ENCODE measurements around the gene SIVA1.

SIVA1 gene

DNA sequence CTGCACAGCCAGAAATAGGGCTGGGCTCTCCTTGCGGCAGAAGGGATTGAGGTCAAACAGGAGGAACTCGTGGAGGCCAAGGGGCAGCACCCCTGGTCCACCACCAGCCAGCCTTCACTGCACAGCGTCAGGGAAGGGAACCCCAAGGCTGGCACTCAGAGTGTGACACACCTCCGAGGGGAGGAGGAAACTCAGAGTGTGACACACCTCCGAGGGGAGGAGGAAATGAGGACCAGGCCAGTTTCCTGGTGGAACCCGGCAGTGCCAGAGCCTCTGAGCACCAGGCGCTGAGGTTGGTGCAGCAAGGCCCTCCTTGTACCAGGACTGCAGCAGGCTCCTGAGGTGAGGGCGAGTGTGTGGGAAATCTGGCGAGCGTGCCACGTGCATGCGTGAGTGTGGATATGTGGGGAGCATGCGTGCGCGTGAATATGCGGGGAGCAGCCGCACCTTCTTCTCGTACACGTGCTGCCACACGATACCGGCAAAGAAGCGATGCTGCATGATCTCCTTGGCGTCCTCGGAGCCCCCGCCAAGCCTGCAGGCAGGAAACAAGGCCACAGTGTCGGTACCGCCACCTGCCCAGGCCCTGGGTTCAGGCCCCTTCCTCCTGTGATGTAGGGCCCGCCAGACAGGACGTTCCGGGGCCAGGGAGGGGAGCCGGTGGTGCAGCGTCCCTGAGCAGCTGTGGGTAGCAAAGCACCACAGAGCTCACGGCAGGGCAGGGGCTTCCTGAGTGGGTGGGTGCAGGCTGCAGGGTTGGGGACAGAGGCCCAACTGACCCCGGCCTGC lies 19.2 kb downstream of the SIVA1 start:
- no peak for DNase-seq

DNA sequence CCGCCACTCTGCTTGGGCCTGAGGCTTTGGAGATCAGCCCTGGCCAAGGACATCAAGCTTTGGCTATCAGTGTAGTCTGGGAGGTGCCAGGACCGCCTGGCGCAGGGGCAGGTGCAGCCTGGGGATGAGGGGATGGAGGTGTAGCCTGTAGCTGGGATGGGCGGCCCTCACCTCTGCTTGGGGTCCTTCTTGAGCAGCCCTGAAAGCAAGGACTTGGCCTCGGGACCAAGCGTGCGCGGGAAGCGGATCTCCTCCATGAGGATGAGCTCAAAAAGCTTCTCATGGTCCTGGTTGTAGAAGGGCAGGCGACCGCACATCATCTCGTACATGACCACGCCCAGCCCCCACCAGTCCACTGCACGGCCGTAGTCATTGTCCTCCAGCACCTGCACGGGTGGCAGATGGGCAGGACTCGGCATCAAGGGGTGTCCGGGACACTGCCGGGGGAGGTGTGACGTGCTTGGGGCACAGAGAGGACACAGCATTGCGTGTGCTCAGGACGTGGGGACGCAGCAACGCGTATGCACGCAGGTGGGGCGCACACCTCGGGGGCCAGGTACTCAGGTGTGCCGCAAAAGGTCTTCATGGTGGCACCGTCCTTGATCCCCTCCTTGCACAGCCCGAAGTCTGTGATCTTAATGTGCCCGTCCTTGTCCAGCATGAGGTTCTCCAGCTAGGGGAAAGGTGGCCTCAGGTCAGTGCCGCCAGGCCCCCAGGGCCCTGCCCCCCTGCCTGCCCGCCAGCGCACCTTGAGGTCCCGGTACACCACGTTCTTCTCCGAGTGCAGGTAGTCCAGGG lies 20.0 kb downstream of the SIVA1 start:
- DNase-seq: no peak

DNA sequence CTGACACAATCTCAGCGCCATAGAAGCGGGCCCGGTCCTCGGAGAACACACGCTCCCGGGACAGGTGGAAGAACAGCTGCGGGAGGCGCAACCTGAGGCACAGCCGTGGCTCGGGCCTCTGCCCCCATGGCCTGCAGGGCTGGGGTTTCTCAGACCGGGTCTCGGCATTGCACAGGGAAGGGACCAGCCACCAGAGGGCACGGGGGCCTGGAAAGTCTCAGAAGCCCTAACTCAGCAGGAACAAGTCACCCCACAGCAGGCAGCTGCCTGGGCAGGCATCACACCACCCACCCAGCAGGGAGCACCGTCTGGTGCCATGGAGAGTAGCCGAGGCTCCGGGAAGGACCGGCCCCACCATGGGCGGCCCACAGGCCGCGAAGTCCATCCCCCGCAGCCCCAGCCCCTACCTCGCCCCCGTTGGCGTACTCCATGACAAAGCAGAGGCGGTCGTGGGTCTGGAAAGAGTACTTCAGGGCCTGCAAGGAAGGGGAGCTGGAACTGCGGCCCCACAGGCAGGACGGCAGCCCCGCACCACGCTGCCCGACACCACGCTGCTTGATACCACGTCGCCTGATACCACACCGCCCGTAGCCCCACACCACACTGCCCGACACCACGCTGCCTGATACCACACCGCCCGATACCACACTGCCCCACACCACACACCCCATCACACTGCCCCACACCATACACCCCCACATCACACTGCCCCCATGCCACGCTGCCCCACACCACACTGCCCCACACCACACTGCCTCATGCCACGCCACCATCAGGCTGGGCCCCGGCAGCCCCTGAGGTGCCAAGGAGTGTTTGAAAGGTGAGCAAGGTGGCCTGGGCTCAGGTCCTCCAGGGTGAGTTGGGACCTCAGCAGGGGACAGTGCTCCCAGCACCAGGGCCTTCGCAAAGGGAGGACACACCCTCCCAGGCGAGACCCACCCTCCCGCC lies 20.8 kb downstream of the SIVA1 start:
- no peak for DNase-seq

DNA sequence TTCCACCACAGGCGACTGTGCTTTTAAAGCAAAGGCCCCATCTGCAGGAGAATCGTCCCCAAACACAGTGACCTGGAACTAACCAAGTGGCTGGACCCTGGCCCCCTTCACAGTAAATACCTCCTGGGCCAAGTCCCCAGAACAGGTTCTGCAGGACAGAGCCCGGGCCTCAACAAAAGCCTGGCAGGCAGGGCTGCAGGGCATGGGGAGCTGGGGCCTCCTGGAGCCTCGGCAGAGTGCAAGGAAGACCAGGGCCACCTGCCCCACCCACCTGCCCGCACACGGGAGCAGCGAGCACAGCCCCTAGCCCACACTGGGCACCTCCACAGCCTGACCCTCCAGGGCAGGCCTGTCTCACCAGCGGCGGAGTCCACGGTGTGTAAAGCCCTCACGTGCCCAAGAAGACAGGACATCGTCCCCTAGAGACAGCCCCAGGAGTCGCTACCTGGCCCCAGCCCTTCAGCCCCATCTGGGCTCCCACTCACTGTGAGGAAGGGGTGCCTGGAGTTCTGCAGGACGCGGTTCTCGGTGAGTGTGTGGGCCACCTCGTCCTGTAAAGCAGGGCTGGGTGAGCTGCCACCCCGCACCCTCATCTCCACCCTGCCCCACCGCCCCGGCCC lies 21.6 kb downstream of the SIVA1 start:
- DNase-seq: no peak

DNA sequence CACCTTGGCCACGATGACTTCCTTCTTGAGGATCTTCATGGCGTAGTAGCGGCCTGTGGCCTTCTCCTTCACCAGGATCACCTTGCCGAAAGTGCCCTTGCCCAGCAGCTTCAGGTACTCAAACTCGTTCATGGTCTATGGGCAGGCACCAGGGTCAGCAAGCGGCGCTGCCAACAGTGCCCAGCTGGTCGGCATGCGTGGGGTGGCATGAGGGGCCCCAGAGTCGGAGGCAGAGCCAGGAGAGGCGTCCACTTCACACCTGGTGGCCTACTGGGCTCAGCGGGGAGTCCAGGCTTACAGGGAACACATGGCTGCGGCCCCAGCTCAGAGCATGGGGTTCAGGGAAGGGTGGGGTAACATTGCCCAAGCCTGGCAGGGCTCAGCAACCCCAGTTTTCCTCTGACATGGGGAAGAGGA lies 22.1 kb downstream of the SIVA1 start:
- no peak for DNase-seq

DNA sequence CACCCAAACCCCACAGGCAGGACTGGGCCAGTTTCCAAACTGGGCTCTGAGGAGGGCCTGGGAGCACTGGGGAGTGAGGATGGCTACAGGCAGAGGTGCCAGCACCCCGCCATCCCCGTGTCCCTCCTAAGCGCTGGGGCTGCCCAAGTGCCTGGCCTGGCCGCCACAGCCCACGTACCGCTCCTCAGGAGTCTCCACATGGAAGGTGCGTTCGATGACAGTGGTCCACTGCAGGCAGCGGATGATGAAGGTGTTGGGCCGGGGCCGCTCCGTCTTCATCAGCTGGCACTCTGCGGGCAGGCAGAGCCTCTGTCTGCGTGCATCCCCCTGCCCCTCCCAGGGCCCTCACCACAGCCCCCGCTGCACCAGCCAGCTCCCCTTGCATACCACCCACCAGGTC lies 23.5 kb downstream of the SIVA1 start:
- no peak for DNase-seq

DNA sequence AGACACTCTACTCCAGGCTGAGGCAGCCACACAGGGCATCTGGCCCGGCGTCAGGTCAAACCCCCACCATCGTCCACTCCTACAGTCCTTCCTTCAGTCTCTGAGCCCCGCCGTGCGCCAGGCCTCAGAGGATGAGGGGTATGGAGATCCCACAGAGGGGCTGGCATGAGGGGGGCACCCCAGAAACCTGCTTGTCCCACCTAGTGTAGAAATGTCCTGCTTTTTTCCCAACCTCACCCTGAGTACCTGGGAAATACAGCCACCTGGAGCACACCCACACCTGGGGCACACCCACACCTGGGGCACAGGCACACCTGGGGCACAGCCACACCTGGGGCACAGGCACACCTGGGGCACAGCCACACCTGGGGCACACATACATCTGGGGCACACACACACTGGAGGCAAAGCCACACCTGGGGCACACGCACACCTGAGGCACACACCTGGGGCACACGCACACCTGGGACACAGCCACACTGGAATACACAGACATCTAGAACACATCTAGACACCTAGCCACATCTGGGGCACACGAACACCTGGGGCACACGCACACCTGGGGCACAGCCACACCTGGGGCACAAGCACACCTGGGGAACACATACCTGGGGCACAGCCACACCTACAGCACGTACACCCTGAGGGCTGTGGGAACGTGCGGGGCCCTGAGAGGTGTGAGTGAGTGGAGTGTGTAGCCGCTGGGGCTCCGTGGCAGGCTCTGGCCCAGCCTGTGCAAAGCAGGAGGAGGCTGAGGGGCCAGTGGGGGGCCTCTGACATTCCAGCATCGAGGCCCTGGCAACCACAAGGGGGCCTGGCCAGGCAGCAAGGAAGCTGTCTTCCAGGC lies 24.2 kb downstream of the SIVA1 start:
- no peak for DNase-seq

DNA sequence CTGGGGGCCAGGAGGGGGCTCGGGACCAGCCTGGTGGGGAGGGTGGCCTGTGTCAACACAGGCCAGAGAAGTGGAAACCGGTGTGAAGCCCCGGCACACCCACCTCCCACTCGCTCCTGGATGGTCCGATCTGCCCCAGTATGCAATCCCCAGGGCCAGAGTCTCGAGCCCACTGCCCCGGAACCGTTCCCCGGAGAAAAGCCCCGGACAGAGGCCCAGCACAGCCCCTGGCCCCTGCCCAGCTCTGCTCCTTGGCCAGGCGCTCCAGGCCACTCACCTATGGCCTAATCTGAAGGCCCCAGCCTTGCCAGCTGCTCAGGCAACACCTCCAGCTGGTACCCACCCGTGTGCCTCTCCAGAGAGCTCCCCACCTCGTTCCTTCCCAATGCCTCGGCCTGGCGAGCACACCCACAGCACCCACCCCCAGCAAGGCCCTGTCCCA lies 24.9 kb downstream of the SIVA1 start:
- DNase-seq: no peak

DNA sequence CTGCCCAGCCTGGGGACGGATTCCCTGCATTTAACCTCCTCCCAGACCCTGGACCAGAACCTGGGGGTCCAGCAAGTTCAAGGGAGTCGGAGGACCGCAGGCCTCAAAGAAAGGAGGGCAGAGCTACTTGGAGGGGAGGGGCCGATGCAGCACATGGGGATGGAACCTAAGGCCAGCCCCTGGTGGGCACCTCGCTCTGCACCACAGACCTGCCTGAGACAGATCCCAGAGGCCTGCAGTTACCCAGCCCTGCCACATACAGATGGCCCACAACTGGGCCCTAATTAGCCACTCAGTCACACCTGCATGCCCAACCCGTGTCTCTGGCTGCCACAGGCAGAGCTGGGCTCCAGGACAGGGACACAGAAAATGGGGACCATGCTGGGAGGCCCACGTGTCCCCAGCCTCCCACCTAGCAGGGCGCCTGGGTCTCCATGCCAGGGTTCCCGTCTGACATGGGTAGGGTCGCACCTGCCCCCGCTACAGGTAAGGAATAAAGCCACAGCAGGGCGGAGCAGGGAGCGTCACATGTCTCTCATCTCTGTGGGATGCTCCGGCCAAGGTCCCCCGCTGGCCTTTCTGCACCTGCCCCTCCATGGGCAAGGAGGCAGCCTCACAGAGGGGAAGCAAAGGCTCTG lies 25.9 kb downstream of the SIVA1 start:
- DNase-seq: no peak

DNA sequence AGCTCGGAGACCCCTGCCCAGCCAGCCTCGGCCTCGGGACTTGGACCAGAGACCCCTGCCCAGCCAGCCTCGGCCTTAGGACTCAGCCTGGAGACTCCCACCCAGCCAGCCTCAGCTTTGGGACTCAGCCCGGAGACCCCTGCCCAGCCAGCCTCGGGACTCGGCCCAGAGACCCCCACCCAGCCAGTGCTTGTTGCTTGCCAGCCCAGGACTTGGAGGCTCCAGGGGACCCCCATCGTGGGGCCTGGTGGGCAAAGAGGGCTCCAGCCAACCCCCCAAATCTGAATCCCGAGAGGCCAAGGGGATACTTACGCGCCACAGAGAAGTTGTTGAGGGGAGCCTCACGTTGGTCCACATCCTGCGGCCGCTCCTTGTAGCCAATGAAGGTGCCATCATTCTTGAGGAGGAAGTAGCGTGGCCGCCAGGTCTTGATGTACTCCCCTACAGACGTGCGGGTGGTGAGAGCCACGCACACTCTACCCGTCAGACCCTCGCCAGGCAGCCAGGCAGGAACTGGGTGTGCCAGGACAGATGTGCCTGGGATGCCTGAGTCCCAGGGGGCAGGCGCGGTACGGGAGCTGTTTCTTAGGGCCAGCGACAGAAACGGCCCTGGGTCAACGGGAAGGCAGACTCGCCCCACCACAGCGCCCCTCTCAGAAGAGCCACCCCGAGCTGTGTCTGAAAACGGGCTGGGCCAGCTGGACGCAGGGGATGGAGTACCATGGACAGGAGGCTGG lies 27.0 kb downstream of the SIVA1 start:
- no peak for DNase-seq

DNA sequence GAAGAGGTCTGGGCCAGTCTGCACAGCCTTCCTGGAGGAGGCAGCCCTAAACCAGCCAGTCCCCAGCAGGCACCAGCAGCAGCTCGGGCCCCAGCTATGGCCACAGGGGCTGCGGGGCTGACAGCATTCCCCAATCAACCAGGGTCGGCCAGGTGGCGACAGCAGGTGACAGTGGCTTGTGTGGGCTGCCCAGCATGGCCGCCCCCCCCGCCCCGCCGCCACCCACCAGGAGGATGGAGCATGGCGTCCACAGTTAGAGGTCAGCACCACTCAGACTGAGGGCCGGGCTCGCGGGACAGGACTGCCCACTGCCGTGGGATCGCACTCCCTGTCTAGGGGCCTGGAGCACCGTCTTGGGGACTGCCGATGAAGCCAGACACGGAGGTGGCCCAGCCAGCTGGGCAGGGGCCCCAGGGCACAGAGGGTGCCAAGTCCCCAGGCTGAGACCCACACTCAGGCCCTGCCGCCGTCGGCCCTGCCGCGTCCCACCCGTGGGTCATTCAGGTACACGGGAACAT lies 27.6 kb downstream of the SIVA1 start:
- no peak for DNase-seq

DNA sequence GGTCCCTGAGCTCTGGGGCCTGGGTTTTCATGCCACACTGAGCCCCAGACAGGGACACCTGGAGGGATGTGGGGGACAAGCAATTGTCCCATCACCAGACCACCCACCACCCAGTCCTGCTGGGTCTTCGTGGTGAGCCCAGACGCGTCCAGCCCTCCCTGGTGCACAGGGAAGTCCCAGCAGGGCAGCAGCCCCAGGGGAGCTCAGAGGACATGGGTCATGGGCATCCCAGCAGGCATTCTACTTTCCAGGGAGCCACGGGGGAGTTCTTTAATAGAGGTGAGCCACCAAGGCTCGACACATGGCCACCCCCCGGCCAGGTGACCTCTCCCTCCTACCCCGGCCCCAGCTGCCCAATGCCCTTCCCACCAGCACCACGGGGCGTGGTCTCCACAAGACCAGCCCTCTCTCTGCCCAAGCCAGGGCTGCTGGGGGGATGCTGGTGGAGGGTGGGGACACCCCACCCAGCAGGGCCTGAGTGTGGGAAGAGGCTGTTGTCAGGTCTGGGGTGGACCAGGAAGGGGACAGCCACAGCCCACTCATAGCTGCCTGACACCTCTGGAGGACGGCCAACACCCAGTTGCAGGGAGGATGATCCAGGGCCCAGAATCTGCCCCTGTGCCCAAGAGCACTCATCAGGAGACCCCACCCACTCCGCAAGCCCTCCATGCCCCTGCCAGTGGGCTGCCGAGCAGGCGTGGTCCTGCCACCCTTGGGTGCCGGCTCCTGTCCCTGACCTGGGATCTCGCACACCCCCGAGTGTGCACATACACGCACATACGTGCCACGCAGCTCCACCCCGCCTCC lies 28.5 kb downstream of the SIVA1 start:
- no peak for DNase-seq

DNA sequence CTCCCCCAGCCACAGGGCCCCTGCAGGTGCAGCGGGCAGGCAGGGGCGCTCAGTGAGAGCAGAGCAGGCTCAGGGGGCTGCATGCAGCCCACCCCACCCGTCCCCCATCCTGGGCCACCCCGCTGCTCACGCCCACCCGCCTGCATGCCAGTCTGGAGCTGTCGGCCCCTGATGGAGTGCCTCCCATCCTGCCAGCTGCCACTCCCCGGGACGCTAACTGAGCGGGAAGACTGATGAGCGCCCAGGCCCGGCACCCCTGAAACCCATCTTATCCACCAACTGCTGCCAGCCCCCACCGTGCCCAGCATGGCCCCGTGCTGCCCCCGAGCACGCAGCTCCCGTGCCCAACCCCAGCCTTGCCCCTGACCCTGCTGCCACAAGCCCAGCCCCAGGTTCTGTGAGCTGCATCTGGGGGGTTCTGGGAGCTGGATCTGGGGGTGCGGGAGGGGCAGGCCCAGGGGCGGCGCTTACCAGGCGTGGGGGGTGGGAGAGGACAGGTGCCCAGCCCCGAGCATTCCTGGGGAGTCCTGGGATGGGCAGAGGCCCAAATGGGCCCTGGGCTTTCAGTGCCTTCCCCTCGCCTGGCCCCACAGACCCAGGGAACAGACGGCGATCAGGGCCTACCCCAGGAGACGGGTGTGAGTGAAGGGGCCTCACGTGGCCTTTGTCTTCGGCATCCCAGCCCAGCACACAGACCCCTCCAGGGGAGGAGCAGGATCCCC lies 29.3 kb downstream of the SIVA1 start:
- DNase-seq: no peak

DNA sequence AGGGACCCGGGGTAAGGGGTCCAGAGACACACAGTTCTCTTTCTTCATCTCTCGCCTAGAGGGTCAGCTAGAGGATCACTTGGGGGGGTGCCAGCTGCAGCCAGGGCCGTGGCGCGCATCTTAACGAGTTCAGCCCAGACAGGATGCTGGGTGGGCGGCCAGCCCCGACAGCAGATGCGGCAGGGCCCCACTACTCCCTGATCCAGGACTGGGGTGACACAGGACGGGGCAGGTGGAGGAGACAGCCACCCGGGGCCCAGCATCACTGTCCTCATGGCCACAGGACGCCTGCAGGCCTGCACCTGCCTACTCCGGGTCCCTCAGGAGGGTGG lies 29.8 kb downstream of the SIVA1 start:
- no peak for DNase-seq

DNA sequence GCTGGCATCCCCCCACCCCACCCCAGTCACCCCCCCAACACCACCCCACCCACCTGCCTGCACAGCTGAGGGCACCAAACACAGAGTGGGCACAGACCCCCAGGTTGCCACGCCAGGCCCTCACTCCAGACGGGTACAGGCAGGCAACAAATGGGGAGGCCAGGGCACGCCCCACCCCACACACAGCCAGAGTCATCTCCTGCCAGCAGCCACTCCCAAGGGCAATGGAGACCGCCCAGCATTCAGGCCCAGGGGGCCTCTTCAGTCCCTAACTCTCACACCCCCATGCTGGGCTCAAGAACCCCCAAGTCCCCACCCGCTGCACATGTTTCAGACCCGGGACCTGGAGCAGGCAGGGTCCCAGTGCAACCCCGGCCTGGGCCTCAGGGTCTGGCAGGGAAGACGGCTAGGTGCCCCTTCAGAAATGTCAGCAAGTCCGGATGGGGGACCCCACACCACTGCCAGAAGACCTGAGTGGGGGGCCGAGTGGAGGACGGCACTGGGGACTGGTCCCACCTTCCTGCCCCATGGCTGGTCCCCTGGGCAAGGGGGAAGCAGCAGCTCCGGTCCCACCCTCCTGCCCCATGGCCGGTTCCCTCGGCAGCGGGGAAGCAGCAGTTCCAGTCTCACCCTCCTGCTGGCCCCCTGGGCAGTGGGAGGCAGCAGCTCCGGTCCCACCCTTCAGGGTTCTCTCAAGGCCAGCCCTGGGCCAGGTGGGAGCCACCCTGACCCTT lies 30.7 kb downstream of the SIVA1 start:
- DNase-seq: no peak

DNA sequence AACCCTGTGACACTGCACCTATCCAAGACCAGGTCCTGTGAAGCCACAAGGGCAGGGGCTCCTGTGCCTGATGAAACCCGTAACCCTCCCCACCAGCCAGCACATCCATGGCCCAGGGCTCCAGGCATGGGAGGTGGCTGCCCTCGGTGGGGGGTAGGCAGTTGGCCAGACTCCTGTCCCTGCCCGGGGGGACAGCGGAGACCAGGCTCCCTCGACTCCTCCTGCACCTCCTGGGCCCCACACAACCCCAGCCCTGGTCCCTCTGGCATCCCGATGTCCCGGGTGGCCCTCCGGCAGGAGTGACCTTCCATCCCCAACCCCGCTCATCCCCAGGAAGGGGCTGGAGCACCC lies 31.2 kb downstream of the SIVA1 start:
- no peak for DNase-seq

DNA sequence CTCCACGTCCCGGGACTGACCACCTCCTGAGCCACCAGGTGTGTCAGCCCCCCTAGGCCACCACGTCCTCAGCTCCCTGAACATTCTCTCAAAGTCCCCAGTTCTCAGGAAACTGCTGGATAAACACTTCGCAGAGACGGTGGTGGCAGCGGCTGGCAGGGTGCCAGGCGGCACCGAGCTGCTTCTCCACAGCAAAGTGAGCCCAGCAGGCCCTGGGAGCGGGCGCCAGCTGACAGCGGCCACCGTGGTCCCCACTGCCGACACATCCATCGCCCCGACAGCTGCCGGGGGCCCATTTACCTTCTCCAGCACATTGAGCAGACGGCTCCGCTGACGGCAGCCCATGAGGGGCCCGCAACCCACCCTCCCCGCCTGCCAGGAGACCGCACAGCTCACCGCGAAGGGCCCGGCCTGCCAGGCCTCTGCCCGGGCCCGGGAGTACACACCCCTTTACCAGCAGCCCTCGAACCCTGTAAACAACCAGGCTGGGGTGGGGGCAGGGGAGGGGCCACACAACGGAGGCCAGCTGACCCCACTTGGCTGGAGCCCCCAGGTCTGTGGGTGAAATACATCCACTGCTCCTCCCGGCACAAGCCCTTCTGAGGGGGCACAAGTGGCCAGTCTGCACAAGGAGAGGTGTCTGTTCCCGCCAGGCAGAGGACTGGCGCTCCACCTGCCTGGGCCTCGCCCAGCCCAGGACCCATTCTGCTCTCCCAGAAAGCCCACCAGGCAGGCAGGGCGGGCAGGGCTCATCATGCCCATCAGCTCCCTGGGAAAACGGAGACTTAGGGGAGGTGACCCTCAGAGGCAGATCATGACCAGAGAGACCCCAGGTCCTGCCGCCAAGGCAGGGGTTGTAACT lies 32.1 kb downstream of the SIVA1 start:
- no peak for DNase-seq
